BE2C (cell line): ENCODE measurements around the gene KRTAP4-6.
"Not testable (repeated sequence)": the region's sequence is repeated elsewhere in the genome, so short reads cannot be mapped to it uniquely, and the experiment has no call there.

Experiments
- DNase-seq: peaks from one replicate; pipeline ENCODE4 v3.0.0-alpha.2; 2020
- H3K27me3 ChIP-seq: fragments of 250-450 bp; sonication (Bioruptor Pico); 2 replicates; pipeline ENCODE4 v1.5.1; 2020; ENCODE audit warnings: mild to moderate bottlenecking
- H3K36me3 ChIP-seq: fragments of 250-450 bp; sonication (Bioruptor Pico); 2 replicates; pipeline ENCODE4 v1.5.1; 2020; ENCODE audit warnings: mild to moderate bottlenecking
- H3K4me1 ChIP-seq: fragments of 250-450 bp; sonication (Bioruptor Pico); 2 replicates; pipeline ENCODE4 v1.5.1; 2020
- H3K4me3 ChIP-seq: 2 replicates; pipeline ENCODE4 v1.5.1; 2011; ENCODE audit warnings: low read depth, low read length
- H3K9me3 ChIP-seq: fragments of 250-450 bp; sonication (Bioruptor Pico); 2 replicates; pipeline ENCODE4 v1.5.1; 2020
- CTCF ChIP-seq: IDR thresholded peaks from 2 replicates; pipeline ENCODE4 v1.5.1; 2012; ENCODE audit warnings: mild to moderate bottlenecking, low read depth, low read length

KRTAP4-6 gene

GRCh38 chr17:41163828-41164227 lies 23.5 kb upstream of the KRTAP4-6 start:
- Histone ChIP-seq H3K27me3 (peaks cover 4% of the 10 kb centered on the region), H3K4me3 (no peak overlapping the region), H3K9me3 (no peaks in the 10 kb centered on the region; the same call in 1 of the 2 replicates), H3K4me1 (no peaks in the 10 kb centered on the region), H3K36me3 (no peaks in the 10 kb centered on the region)
- DNase-seq: no peak
- TF ChIP-seq CTCF: no peak

- H3K27me3 ChIP-seq: peaks cover 9% of the 10 kb centered on the region
Measured at GRCh38 chr17:41160648-41161047, 20.3 kb upstream of the KRTAP4-6 start, which contains the start of gene KRTAP4-4. Gene KRTAP4-4 (minus strand): TSS chr17:41160748. CDS start chr17:41160691, 57 bp downstream.

GRCh38 chr17:41160190-41160589 lies 19.8 kb upstream of the KRTAP4-6 start:
- H3K27me3 ChIP-seq, H3K4me1 ChIP-seq, H3K9me3 ChIP-seq, H3K4me3 ChIP-seq, H3K36me3 ChIP-seq, DNase-seq: not testable (repeated sequence)

More at GRCh38 chr17:41160648-41161047, 20.3 kb upstream of the KRTAP4-6 start, which contains the start of gene KRTAP4-4:
- no peaks in the 10 kb centered on the region for H3K9me3 ChIP-seq
- TF ChIP-seq CTCF: no peak
- no peaks in the 10 kb centered on the region for H3K4me1 ChIP-seq
- H3K4me3 ChIP-seq: no peak within 1 kb of the TSS
- H3K36me3 ChIP-seq: no peaks in the 10 kb centered on the region
- no peak for DNase-seq

- Histone ChIP-seq H3K9me3 (no peaks in the 10 kb centered on the region), H3K4me1 (no peaks in the 10 kb centered on the region), H3K36me3 (no peaks in the 10 kb centered on the region), H3K4me3 (no peak overlapping the region), H3K27me3 (peaks cover 29% of the 10 kb centered on the region)
- no peak for TF ChIP-seq CTCF
- DNase-seq: peak; percentile 8
Measured at GRCh38 chr17:41153856-41154255, 13.5 kb upstream of the KRTAP4-6 start.

GRCh38 chr17:41151525-41151924 lies 11.2 kb upstream of the KRTAP4-6 start:
- Histone ChIP-seq H3K27me3 (peaks cover 27% of the 10 kb centered on the region), H3K4me1 (no peaks in the 10 kb centered on the region), H3K36me3 (no peaks in the 10 kb centered on the region), H3K9me3 (no peaks in the 10 kb centered on the region), H3K4me3 (no peak overlapping the region)
- no peak for TF ChIP-seq CTCF
- no peak for DNase-seq

GRCh38 chr17:41150026-41150425 lies 9.7 kb upstream of the KRTAP4-6 start:
- H3K4me3 ChIP-seq: no peak overlapping the region
- H3K9me3 ChIP-seq: no peaks in the 10 kb centered on the region
- no peaks in the 10 kb centered on the region for H3K36me3 ChIP-seq
- H3K4me1 ChIP-seq: no peaks in the 10 kb centered on the region
- peaks cover 24% of the 10 kb centered on the region; the same call in 1 of the 2 replicates for H3K27me3 ChIP-seq
- TF ChIP-seq CTCF: no peak
- no peak for DNase-seq

- H3K4me1 ChIP-seq: no peaks in the 10 kb centered on the region
- no peaks in the 10 kb centered on the region for H3K36me3 ChIP-seq
- no peak for DNase-seq
- TF ChIP-seq CTCF: no peak
- H3K4me3 ChIP-seq: no peak within 1 kb of the TSS
- peaks cover 24% of the 10 kb centered on the region; the same call in 1 of the 2 replicates for H3K27me3 ChIP-seq
- H3K9me3 ChIP-seq: no peaks in the 10 kb centered on the region
Measured at GRCh38 chr17:41149652-41149985, 9.3 kb upstream of the KRTAP4-6 start, which contains the start of gene KRTAP4-5. Gene KRTAP4-5 (minus strand): TSS chr17:41149825. CDS start chr17:41149767, 58 bp downstream.

- peaks cover 24% of the 10 kb centered on the region; the same call in 1 of the 2 replicates for H3K27me3 ChIP-seq
- H3K4me1 ChIP-seq, H3K9me3 ChIP-seq, H3K4me3 ChIP-seq, H3K36me3 ChIP-seq: not testable (repeated sequence)
- peak; percentile 3 for DNase-seq
Measured at GRCh38 chr17:41148971-41149651, 8.8 kb upstream of the KRTAP4-6 start.
